Measurements from ENCODE around the gene EPS15. TPM values are rescaled to one million over a fixed set of nuclear protein-coding genes. Genes with fewer than 3 reads are reported as not detected.

The EPS15 gene
- total and polyA plus RNA-seq, 2 of the 13 experiments (the other 11 are each of a cell fraction or from before 2014, with no cell fraction given): 14.3 to 19.3 TPM

- Histone ChIP-seq H3K4me3 (replicated peaks in 1 of 3; ENCODE audit: insufficient read depth in 1 of 3, low read depth in 2 of 3, low read length in 3 of 3) (no peak overlapping the region), H2AFZ (ENCODE audit: low read length) (no peak overlapping the region), H3K79me2 (ENCODE audit: insufficient read depth, low read length) (no peaks in the 10 kb centered on the region), H3K27ac (ENCODE audit: extremely low read length, insufficient read depth, low read length) (no peak overlapping the region), H3K36me3 (replicated peaks in 1 of 2; ENCODE audit: control insufficient read depth in 1 of 2, insufficient read depth in 2 of 2, low read length in 2 of 2) (no peaks in the 10 kb centered on the region), H3K4me1 (ENCODE audit: insufficient read depth, low read length) (peaks cover 25% of the 10 kb centered on the region), H3K27me3 (ENCODE audit: control insufficient read depth in 1 of 2, insufficient read depth in 2 of 2, low read length in 2 of 2) (0 out of 5 replicates have a peak, but pooled peaks cover 0 to 3% of the 10 kb centered on the region in 2 experiments), H3K4me2 (ENCODE audit: low read depth, low read length) (no peak overlapping the region), H4K20me1 (ENCODE audit: insufficient read depth, low read length) (no peaks in the 10 kb centered on the region), H3K9ac (ENCODE audit: insufficient read depth, low read depth, low read length) (no peak overlapping the region), H3K9me3 (ENCODE audit: low read length) (no peaks in the 10 kb centered on the region)
- ATAC-seq (no peak), FAIRE-seq (no peak), DNase-seq (ENCODE audit: low spot score) (no peak)
- in situ Hi-C loops (cut with HindIII; ENCODE audit: extremely low pct_ligation_motif_present, low pct_unique_long_range_greater_than_20kb): no loop called here
- ChIA-PET POLR2A (no interaction called here), CTCF (ENCODE audit: low intra/inter-chr PET ratio, low total read pairs) (no interaction called here)
- intact Hi-C loops (cut with micrococcal nuclease; ENCODE audit: unreplicated experiment): no loop called here
- BruUV-seq (replicated peaks): no TSS peak
- WGBS (ENCODE audit: low lambda C conversion rate): 0% methylated on average over 2 of the region's 2 CpGs
- TF ChIP-seq ZNF24 (IDR thresholded peaks at IDR 0.05) (no peak), HIC2 (CRISPR knock-in tag; IDR thresholded peaks at IDR 0.05; ENCODE audit: low read depth) (no peak), HES4 (CRISPR knock-in tag; IDR thresholded peaks at IDR 0.05; ENCODE audit: borderline replicate concordance) (no peak), RBFOX2 (IDR thresholded peaks at IDR 0.05; ENCODE audit: low read depth, low read length) (no peak), RFXAP (CRISPR knock-in tag; IDR thresholded peaks at IDR 0.05; ENCODE audit: borderline replicate concordance) (no peak), CBFB (CRISPR knock-in tag; IDR thresholded peaks at IDR 0.05) (no peak), ISL2 (CRISPR knock-in tag; IDR thresholded peaks at IDR 0.05) (no peak), FOXA1 (IDR thresholded peaks at IDR 0.05) (no peak), FOXA1 (CRISPR knock-in tag; IDR thresholded peaks at IDR 0.05) (no peak), TOPORS (CRISPR knock-in tag; IDR thresholded peaks at IDR 0.05) (no peak)
Observed at GRCh38 chr1:51565009-51565408, 45.9 kb upstream of the EPS15 start.
